ENCODE results near the gene APOB. TPM values are rescaled to one million over a fixed set of nuclear protein-coding genes. Genes with fewer than 3 reads are reported as not detected.

APOB gene
- total RNA-seq, 4 donors from 2014 or later, result 14.0 to 2,659 (median 1,284) TPM

- H3K4me3 ChIP-seq, result no peak overlapping the region
- no peaks in the 10 kb centered on the region for H3K36me3 ChIP-seq
- no peaks in the 10 kb centered on the region for H3K27me3 ChIP-seq
- H3K27ac ChIP-seq, result no peak overlapping the region
- H3K4me1 ChIP-seq, result no peaks in the 10 kb centered on the region
- TF ChIP-seq, protein P1, sequence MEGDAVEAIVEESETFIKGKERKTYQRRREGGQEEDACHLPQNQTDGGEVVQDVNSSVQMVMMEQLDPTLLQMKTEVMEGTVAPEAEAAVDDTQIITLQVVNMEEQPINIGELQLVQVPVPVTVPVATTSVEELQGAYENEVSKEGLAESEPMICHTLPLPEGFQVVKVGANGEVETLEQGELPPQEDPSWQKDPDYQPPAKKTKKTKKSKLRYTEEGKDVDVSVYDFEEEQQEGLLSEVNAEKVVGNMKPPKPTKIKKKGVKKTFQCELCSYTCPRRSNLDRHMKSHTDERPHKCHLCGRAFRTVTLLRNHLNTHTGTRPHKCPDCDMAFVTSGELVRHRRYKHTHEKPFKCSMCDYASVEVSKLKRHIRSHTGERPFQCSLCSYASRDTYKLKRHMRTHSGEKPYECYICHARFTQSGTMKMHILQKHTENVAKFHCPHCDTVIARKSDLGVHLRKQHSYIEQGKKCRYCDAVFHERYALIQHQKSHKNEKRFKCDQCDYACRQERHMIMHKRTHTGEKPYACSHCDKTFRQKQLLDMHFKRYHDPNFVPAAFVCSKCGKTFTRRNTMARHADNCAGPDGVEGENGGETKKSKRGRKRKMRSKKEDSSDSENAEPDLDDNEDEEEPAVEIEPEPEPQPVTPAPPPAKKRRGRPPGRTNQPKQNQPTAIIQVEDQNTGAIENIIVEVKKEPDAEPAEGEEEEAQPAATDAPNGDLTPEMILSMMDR (IDR thresholded peaks at IDR 0.05), result no peak
- TF ChIP-seq POLR2A (IDR thresholded peaks at IDR 0.05), result no peak
- no peak for DNase-seq
- no peaks in the 10 kb centered on the region for H3K9me3 ChIP-seq
These were observed 83.9 kb downstream of the APOB start for GRCh38 chr2:20960003-20960402.

GRCh38 chr2:20959252-20959651, 84.6 kb downstream of the APOB start:
- TF ChIP-seq, protein P1 (IDR thresholded peaks at IDR 0.05), result no peak
- TF ChIP-seq POLR2A (IDR thresholded peaks at IDR 0.05), result no peak
- DNase-seq, result no peak
- Histone ChIP-seq H3K4me3 (no peak overlapping the region), H3K27ac (no peak overlapping the region), H3K4me1 (no peaks in the 10 kb centered on the region), H3K9me3 (no peaks in the 10 kb centered on the region), H3K36me3 (no peaks in the 10 kb centered on the region), H3K27me3 (no peaks in the 10 kb centered on the region)

- H3K4me3 ChIP-seq, result no peak overlapping the region
- no peaks in the 10 kb centered on the region for H3K4me1 ChIP-seq
- H3K27ac ChIP-seq, result no peak overlapping the region
- H3K36me3 ChIP-seq, result no peaks in the 10 kb centered on the region
- TF ChIP-seq POLR2A (IDR thresholded peaks at IDR 0.05), result no peak
- TF ChIP-seq, protein P1 (IDR thresholded peaks at IDR 0.05), result no peak
- H3K9me3 ChIP-seq, result no peaks in the 10 kb centered on the region
- no peaks in the 10 kb centered on the region for H3K27me3 ChIP-seq
- no peak for DNase-seq
These were observed 85.9 kb downstream of the APOB start for GRCh38 chr2:20957788-20958525.

DNA sequence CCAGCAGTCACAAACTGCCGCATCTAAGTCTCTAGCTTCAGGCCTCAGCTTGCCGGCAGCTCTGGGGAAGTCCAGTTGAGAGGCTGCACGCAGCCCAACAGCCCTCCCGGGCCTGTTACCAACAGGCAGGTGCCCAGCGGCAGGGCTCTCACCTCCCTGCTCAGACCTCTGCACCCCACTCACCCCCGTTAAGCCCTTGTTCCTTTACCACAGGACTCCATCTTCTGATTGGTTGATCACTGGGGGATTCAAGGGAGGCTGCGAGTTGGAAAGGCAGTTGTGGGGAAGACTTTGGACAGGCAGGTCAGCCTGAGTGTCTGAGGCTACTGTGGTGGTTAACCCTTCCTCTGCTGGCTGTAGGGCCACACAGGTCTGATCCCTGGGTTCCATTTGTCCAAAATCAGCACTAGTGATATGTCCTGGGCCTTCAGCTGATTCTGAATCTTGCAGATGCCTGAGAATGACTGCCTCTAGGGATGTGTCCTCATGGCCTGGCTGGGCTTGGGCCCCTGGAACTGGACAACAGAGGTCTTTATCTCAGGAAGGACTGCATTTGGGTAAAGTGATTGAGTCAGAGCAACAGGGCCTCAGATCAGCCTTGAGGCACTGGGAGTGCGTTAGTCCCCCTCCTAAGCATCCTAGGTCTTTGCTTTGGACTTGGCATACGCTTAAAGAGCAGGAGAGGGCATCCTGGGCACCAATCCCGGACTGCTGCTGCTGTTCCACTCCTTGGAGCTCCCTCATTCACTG, 88.4 kb downstream of the APOB start:
- no peaks in the 10 kb centered on the region for H3K9me3 ChIP-seq
- no peaks in the 10 kb centered on the region for H3K27me3 ChIP-seq
- no peak overlapping the region for H3K4me3 ChIP-seq
- no peak overlapping the region for H3K27ac ChIP-seq
- DNase-seq, result no peak
- no peak for TF ChIP-seq POLR2A (IDR thresholded peaks at IDR 0.05)
- TF ChIP-seq, protein P1 (IDR thresholded peaks at IDR 0.05), result no peak
- no peaks in the 10 kb centered on the region for H3K4me1 ChIP-seq
- H3K36me3 ChIP-seq, result no peaks in the 10 kb centered on the region

DNA sequence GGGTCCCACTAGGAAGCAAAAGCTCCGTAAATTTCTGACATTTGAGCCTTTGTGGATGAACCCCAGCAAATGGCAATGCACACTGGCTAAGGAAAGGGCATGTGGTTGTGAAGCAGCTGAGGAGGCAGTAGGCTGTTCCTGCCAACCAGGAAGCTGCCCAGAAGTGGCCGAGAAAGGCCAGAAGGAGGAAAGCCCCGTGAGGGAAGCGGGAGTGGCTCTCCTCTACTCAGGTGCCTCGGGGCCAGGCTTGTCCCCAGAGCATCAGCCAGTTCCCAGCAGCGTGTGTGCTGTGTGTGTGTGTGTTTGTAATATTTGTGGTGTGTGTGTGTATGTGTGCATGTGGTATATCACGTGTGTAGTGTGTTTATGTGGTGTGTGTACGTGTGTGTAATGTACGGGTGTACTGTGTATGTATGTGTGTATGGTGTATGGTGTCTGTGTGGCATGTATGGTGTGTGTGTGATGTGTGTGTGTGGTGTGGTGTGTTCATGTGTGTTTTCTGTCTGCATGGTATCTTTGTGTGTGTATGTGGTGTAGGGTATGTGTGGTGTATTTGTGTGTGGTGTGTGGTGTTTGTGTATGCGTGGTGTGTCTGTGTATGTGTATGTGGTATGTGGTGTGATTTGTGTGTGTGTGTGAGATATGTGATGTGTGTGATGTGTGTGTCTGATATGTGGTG, 90.6 kb downstream of the APOB start:
- DNase-seq, result no peak
- H3K9me3 ChIP-seq, result no peaks in the 10 kb centered on the region
- H3K27ac ChIP-seq, result no peak overlapping the region
- no peaks in the 10 kb centered on the region for H3K27me3 ChIP-seq
- no peak for TF ChIP-seq POLR2A (IDR thresholded peaks at IDR 0.05)
- TF ChIP-seq, protein P1 (IDR thresholded peaks at IDR 0.05), result no peak
- H3K4me3 ChIP-seq, result no peak overlapping the region
- no peaks in the 10 kb centered on the region for H3K4me1 ChIP-seq
- no peaks in the 10 kb centered on the region for H3K36me3 ChIP-seq

Other genes with a start within 250 kb of the APOB start
- gene LDAH, start 221.0 kb downstream of the APOB start, total RNA-seq, result 10 to 100 TPM in 3 of 4 donors, 1 to 10 TPM in 1; 7.4 to 14.5 (median 13.5) TPM
- gene TDRD15, start 79.9 kb upstream of the APOB start, total RNA-seq, result under 1 TPM in 1 of 4 donors, not detected in 3; 0.83 TPM

Data from Peyer's patch (tissue), 4 donors.